Upper lobe of right lung (tissue), 1 donor: Measurements from ENCODE around the gene FBXO28. TPM values are rescaled to one million over a fixed set of nuclear protein-coding genes. Genes with fewer than 3 reads are reported as not detected.
A peak's percentile ranks its signal among the peaks of the same experiment; 100 is the strongest.

ENCODE experiments used
- ATAC-seq: fragments of 200-7000 bp; cut with Tn5 transposase; one replicate; pipeline ENCODE4 v1.9.1; 2020; ENCODE audit warnings: mild to moderate bottlenecking, moderate library complexity
- DNase-seq: peaks from one replicate; pipeline ENCODE4 v3.0.0-alpha.2; 2020
- H3K27ac ChIP-seq: fragments of 200-600 bp; one replicate; pipeline ENCODE4 v1.8.0; 2022
- H3K27me3 ChIP-seq: fragments of 200-600 bp; one replicate; pipeline ENCODE4 v1.8.0; 2022; ENCODE audit warnings: mild to moderate bottlenecking
- H3K36me3 ChIP-seq: fragments of 200-600 bp; one replicate; pipeline ENCODE4 v1.8.0; 2022
- H3K4me1 ChIP-seq: fragments of 200-600 bp; one replicate; pipeline ENCODE4 v1.8.0; 2022
- H3K4me3 ChIP-seq: fragments of 200-600 bp; one replicate; pipeline ENCODE4 v1.8.0; 2022; ENCODE audit warnings: mild to moderate bottlenecking
- H3K9me3 ChIP-seq: fragments of 200-600 bp; one replicate; pipeline ENCODE4 v1.8.0; 2022
- CTCF ChIP-seq: fragments of 200-600 bp; IDR thresholded peaks from one replicate; pipeline ENCODE4 v1.8.0; 2022; ENCODE audit warnings: antibody characterized with exemption
- intact Hi-C: fragments of 100-400 bp; cut with DNase I; formaldehyde crosslinking; loops from one replicate; pipeline ENCODE4 v1.11.0; 2022
- total RNA-seq: library from RNA; stranded (reverse); fragmentation: NEBNext Ultra II Directional; extraction: Animal tissue kit (Norgen Biotek cat#: 25700); gene quantifications from one replicate; pipeline ENCODE4 v1.2.1, GENCODE V29; 2021
- donor health status: DM: no; HTN: yes; CAD: no; lungs with severe emphysema.

The FBXO28 gene
- total RNA-seq, 1 donor from 2014 or later, result 24.9 TPM

- ATAC-seq (peak; percentile 69), DNase-seq (no peak)
- Histone ChIP-seq H3K27me3 (no peaks in the 10 kb centered on the region), H3K9me3 (no peaks in the 10 kb centered on the region), H3K36me3 (no peaks in the 10 kb centered on the region), H3K4me1 (no peaks in the 10 kb centered on the region), H3K4me3 (no peak overlapping the region), H3K27ac (no peak overlapping the region)
- TF ChIP-seq CTCF, result no peak
- intact Hi-C loops, result no loop called here
Observed at GRCh38 chr1:224175617-224176016, 61.7 kb downstream of the FBXO28 start.

GRCh38 chr1:224177356-224177999 lies 63.6 kb downstream of the FBXO28 start:
- intact Hi-C loops, result no loop called here
- Histone ChIP-seq H3K36me3 (no peaks in the 10 kb centered on the region), H3K4me1 (no peaks in the 10 kb centered on the region), H3K27ac (no peak overlapping the region), H3K27me3 (no peaks in the 10 kb centered on the region), H3K9me3 (no peaks in the 10 kb centered on the region), H3K4me3 (no peak overlapping the region)
- ATAC-seq (no peak), DNase-seq (no peak)
- no peak for TF ChIP-seq CTCF

- Histone ChIP-seq H3K27me3 (no peaks in the 10 kb centered on the region), H3K4me1 (no peaks in the 10 kb centered on the region), H3K36me3 (no peaks in the 10 kb centered on the region), H3K9me3 (no peaks in the 10 kb centered on the region), H3K4me3 (no peak overlapping the region), H3K27ac (no peak overlapping the region)
- TF ChIP-seq CTCF, result no peak
- DNase-seq (no peak), ATAC-seq (no peak)
- intact Hi-C loops, result no loop called here
Observed at GRCh38 chr1:224178894-224179293, 65.0 kb downstream of the FBXO28 start.

- Histone ChIP-seq H3K4me1 (peaks cover 15% of the 10 kb centered on the region), H3K4me3 (no peak overlapping the region), H3K27ac (no peak overlapping the region), H3K27me3 (no peaks in the 10 kb centered on the region), H3K9me3 (no peaks in the 10 kb centered on the region), H3K36me3 (no peaks in the 10 kb centered on the region)
- no peak for ATAC-seq
- TF ChIP-seq CTCF, result no peak
- intact Hi-C loops, result no loop called here
- no peak for DNase-seq
Observed at GRCh38 chr1:224180783-224181452, 67.0 kb downstream of the FBXO28 start.

GRCh38 chr1:224181453-224181810 lies 67.5 kb downstream of the FBXO28 start:
- H3K4me1 ChIP-seq, result peaks cover 15% of the 10 kb centered on the region
- TF ChIP-seq CTCF, result no peak
- H3K27ac ChIP-seq, result peak overlapping the region; percentile 94
- no peaks in the 10 kb centered on the region for H3K9me3 ChIP-seq
- H3K4me3 ChIP-seq, result no peak overlapping the region
- intact Hi-C loops, result no loop called here
- DNase-seq, result no peak
- no peaks in the 10 kb centered on the region for H3K27me3 ChIP-seq
- ATAC-seq, result no peak
- H3K36me3 ChIP-seq, result no peaks in the 10 kb centered on the region
